Measurements from ENCODE around the gene SNAPC4.
A peak's percentile ranks its signal among the peaks of the same experiment; 100 is the strongest.
"Not testable (repeated sequence)": the region's sequence is repeated elsewhere in the genome, so short reads cannot be mapped to it uniquely, and the experiment has no call there.

Gene SNAPC4

GRCh38 chr9:136409557-136410455, 9.8 kb upstream of the SNAPC4 start:
- peak; percentile 21 for DNase-seq

- DNase-seq: no peak
Observed at GRCh38 chr9:136407911-136408310, 7.9 kb upstream of the SNAPC4 start.

GRCh38 chr9:136407061-136407460, 7.1 kb upstream of the SNAPC4 start:
- not testable (repeated sequence) for DNase-seq

GRCh38 chr9:136405904-136406303, 5.9 kb upstream of the SNAPC4 start:
- not testable (repeated sequence) for DNase-seq

GRCh38 chr9:136405481-136405880, 5.5 kb upstream of the SNAPC4 start:
- DNase-seq: no peak

GRCh38 chr9:136404801-136405136, 4.8 kb upstream of the SNAPC4 start:
- DNase-seq: no peak

GRCh38 chr9:136403915-136404800, 4.2 kb upstream of the SNAPC4 start:
- no peak for DNase-seq

GRCh38 chr9:136403538-136403914, 3.6 kb upstream of the SNAPC4 start:
- DNase-seq: no peak

GRCh38 chr9:136402067-136402466, 2.1 kb upstream of the SNAPC4 start:
- no peak for DNase-seq

GRCh38 chr9:136401173-136401922, 1.4 kb upstream of the SNAPC4 start:
- DNase-seq: no peak

GRCh38 chr9:136399176-136400037, 563 bp downstream of the SNAPC4 start:
- DNase-seq: peak; percentile 49

GRCh38 chr9:136398286-136398685, 1.7 kb downstream of the SNAPC4 start:
- no peak for DNase-seq

- no peak for DNase-seq
Observed at GRCh38 chr9:136397643-136398042, 2.3 kb downstream of the SNAPC4 start.

GRCh38 chr9:136396219-136396515, 3.8 kb downstream of the SNAPC4 start:
- no peak for DNase-seq

- DNase-seq: no peak
Observed at GRCh38 chr9:136395345-136396218, 4.4 kb downstream of the SNAPC4 start.

GRCh38 chr9:136395020-136395340, 5.0 kb downstream of the SNAPC4 start:
- no peak for DNase-seq

GRCh38 chr9:136394312-136395019, 5.5 kb downstream of the SNAPC4 start:
- no peak for DNase-seq

- no peak for DNase-seq
Observed at GRCh38 chr9:136393531-136393930, 6.4 kb downstream of the SNAPC4 start.

- no peak for DNase-seq
Observed at GRCh38 chr9:136392538-136393449, 7.2 kb downstream of the SNAPC4 start.

All from inflammatory macrophage treated with lipopolysaccharide for 4 hours (primary cell).